Body of pancreas (tissue), 4 donors: Measurements from ENCODE around the gene SRGAP1. TPM values are rescaled to one million over a fixed set of nuclear protein-coding genes. Genes with fewer than 3 reads are reported as not detected.
"Not testable (repeated sequence)": the region's sequence is repeated elsewhere in the genome, so short reads cannot be mapped to it uniquely, and the experiment has no call there.

Experiments used
- ATAC-seq: fragments of 150-250 bp; one replicate; pipeline ENCODE4 v1.9.1; 2016
- DNase-seq, 4 donors: peaks; one replicate each; pipeline ENCODE4 v3.0.0-alpha.2; 2019
- H3K27ac ChIP-seq, 4 donors: fragments of 200-600 bp; sonication (generic); 1 replicate in 3 of 4; 2 replicates in 1 of 4; pipeline versions ENCODE4 v1.5.1 to v1.6.1; 2016 to 2019; ENCODE audit warnings: mild to moderate bottlenecking in 1 of 4, mixed read lengths in 1 of 4, moderate library complexity in 1 of 4
- H3K27me3 ChIP-seq, 2 donors: fragments of 200-600 bp; sonication (generic); one replicate each; pipeline ENCODE4 v1.6.0; 2016; ENCODE audit warnings: mild to moderate bottlenecking in 1 of 2
- H3K36me3 ChIP-seq, 2 donors: fragments of 200-600 bp; sonication (generic); replicated peaks in 1 of 2; 2 replicates each; pipeline ENCODE4 v1.5.1; 2016; ENCODE audit warnings: low read depth in 2 of 2; ENCODE audit not compliant: insufficient read depth in 1 of 2
- H3K4me1 ChIP-seq: fragments of 200-600 bp; sonication (generic); one replicate; pipeline ENCODE4 v1.6.0; 2016
- H3K4me3 ChIP-seq, 2 donors: fragments of 200-600 bp; sonication (generic); 1 replicate in 1 of 2; 2 replicates in 1 of 2; pipeline ENCODE4 v1.5.1; 2016 to 2019
- H3K9me3 ChIP-seq, 3 donors: fragments of 200-600 bp; sonication (generic); 1 replicate in 2 of 3; 2 replicates in 1 of 3; pipeline ENCODE4 v1.5.1; 2016
- CTCF ChIP-seq, 7 experiments: fragments of 450-650 bp in 4 of 7; fragments of 200-600 bp in 3 of 7; sonication (generic) in 3 of 7; IDR thresholded peaks; one replicate each; pipeline ENCODE4 v1.5.1; 2016 to 2019; ENCODE audit warnings: antibody characterized with exemption in 7 of 7
- POLR2A ChIP-seq, 3 donors: fragments of 450-650 bp; IDR thresholded peaks; one replicate each; pipeline ENCODE4 v1.6.1; 2016; ENCODE audit warnings: antibody characterized with exemption in 3 of 3, mild to moderate bottlenecking in 2 of 3
- WGBS, 2 donors: methylation state at CpG; one replicate each; pipeline ENCODE4 v1.1.5; 2017; 5-methylcytosine and 5-hydroxymethylcytosine counted together
- intact Hi-C: fragments of 100-400 bp; cut with DNase I; formaldehyde crosslinking; loops from one replicate; pipeline ENCODE4 v1.15.1; 2023
- total RNA-seq, 2 donors: library from RNA; depleted of rRNA; stranded (reverse); fragments of >200 nt; gene quantifications; one replicate each; pipeline ENCODE4 v1.1.0, GENCODE V29; 2016

The SRGAP1 gene
- total RNA-seq, 2 donors from 2014 or later, result 8.8 to 14.8 TPM

DNA sequence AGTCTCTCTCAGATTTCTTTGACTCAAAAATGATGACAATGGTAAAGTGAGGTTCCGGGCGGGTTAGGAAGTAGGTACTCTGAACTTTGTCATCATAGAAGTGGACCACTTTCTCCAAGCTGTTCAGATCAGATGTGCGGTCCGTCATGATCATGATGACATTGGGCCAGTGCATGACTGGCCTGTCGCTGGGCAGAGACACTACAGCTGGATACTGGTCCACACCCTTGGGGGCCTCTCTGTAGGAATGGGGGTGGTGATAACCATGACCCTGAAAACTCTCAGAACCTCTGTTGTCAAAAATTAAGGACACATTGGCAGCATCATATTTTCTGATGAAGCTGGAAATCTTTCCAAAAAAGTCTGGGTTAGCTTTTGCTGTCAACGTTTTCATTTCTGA is 349.4 kb downstream of the SRGAP1 start:
- Histone ChIP-seq H3K27me3 (no peaks in the 10 kb centered on the region), H3K4me3 (no peak overlapping the region), H3K36me3 (peaks cover 0 to 5% of the 10 kb centered on the region in 2 donors), H3K27ac (no peak overlapping the region), H3K9me3 (no peaks in the 10 kb centered on the region), H3K4me1 (no peaks in the 10 kb centered on the region)
- DNase-seq (no peak), ATAC-seq (no peak)
- intact Hi-C loops, result no loop called here
- 86 to 95% methylated on average over 6 of the region's 6 CpGs for WGBS, 2 donors
- TF ChIP-seq CTCF (IDR thresholded peaks at IDR 0.05) (no peak), POLR2A (IDR thresholded peaks at IDR 0.05) (no peak)

DNA sequence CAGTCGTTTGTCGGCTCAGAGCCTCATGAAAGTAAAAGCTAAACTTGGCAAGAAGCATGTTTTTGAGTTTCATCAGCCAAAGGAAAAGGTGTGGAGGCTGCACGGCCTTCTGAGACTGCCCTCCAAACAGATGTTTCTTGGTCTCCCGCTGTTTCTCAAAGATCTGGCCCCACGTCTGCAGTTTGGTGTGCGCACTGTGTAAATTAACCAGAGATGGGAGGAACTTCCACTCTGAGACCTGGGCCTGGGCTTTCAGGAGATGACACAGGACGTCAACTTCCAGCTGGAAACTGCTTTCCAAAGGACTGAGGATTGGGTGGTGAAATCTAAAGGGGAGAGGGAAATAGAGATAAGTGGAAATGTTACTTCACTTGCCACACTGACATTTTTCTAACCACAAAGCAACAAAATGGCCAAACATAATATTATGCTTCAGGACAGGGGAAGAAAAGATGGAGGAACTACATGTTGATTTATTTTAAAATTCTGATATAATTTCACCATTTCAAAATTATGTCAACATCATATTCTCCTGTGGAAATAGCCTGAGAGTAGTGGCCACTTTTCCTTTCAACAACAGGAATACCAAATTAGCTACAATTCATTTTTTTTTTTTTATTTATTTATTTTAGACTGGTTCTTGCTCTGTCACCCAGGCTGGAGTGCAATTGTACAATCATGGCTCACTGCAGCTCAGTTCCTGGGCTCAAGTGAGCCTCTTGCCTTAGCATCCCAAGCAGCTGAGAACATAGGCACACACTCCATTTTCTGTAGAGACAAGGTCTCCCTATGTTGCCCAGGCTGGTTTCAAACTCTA is 350.0 kb downstream of the SRGAP1 start:
- DNase-seq (no peak), ATAC-seq (no peak)
- TF ChIP-seq POLR2A (IDR thresholded peaks at IDR 0.05), result no peak
- TF ChIP-seq CTCF (IDR thresholded peaks at IDR 0.05), result no peak
- Histone ChIP-seq H3K9me3 (no peaks in the 10 kb centered on the region), H3K27ac (no peak overlapping the region), H3K4me3 (no peak overlapping the region), H3K36me3 (peaks cover 0 to 5% of the 10 kb centered on the region in 2 donors), H3K4me1 (no peaks in the 10 kb centered on the region), H3K27me3 (no peaks in the 10 kb centered on the region)
- 90 to 91% methylated on average over 7 of the region's 7 CpGs for WGBS, 2 donors
- intact Hi-C loops, result no loop called here

DNA sequence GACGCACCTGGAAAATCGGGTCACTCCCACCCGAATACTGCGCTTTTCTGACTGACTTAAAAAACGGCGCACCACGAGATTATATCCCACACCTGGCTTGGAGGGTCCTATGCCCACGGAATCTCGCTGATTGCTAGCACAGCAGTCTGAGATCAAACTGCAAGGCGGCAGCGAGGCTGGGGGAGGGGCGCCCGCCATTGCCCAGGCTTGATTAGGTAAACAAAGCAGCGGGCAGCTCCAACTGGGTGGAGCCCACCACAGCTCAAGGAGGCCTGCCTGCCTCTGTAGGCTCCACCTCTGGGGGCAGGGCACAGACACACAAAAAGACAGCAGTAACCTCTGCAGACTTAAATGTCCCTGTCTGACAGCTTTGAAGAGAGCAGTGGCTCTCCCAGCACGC is 351.3 kb downstream of the SRGAP1 start:
- H3K9me3 ChIP-seq, H3K36me3 ChIP-seq, H3K27me3 ChIP-seq, H3K27ac ChIP-seq, H3K4me1 ChIP-seq, ATAC-seq, H3K4me3 ChIP-seq, intact Hi-C loops, DNase-seq: not testable (repeated sequence)
- WGBS, 2 donors, result 70 to 90% methylated on average over 2 to 4 of the region's 15 CpGs

- TF ChIP-seq CTCF (IDR thresholded peaks at IDR 0.05) (no peak), POLR2A (IDR thresholded peaks at IDR 0.05) (no peak)
- intact Hi-C loops, result no loop called here
- H3K4me1 ChIP-seq, result no peaks in the 10 kb centered on the region
- H3K9me3 ChIP-seq, result no peaks in the 10 kb centered on the region
- H3K27me3 ChIP-seq, result no peaks in the 10 kb centered on the region
- H3K27ac ChIP-seq, result no peak overlapping the region
- no peaks in the 10 kb centered on the region for H3K36me3 ChIP-seq
- DNase-seq, result no peak
- no peak for ATAC-seq
- WGBS, 2 donors, result 90 to 95% methylated on average over 5 of the region's 5 CpGs
- no peak overlapping the region for H3K4me3 ChIP-seq
Measured at GRCh38 chr12:64203036-64203435, 358.5 kb downstream of the SRGAP1 start.

GRCh38 chr12:64203775-64204174 is 359.3 kb downstream of the SRGAP1 start:
- ATAC-seq, result no peak
- 67 to 84% methylated on average over 7 of the region's 7 CpGs for WGBS, 2 donors

More at GRCh38 chr12:64203775-64204174, 359.3 kb downstream of the SRGAP1 start:
- no peaks in the 10 kb centered on the region for H3K36me3 ChIP-seq
- no peaks in the 10 kb centered on the region for H3K27me3 ChIP-seq
- no peaks in the 10 kb centered on the region for H3K9me3 ChIP-seq
- no peak for DNase-seq
- no peaks in the 10 kb centered on the region for H3K4me1 ChIP-seq
- no peak overlapping the region for H3K4me3 ChIP-seq
- no peak for TF ChIP-seq POLR2A (IDR thresholded peaks at IDR 0.05)
- no peak for TF ChIP-seq CTCF (IDR thresholded peaks at IDR 0.05)
- no peak overlapping the region for H3K27ac ChIP-seq
- intact Hi-C loops, result no loop called here
